Central memory CD8-positive, alpha-beta T cell (primary cell): ENCODE measurements around the gene TKT.
A peak's percentile ranks its signal among the peaks of the same experiment; 100 is the strongest.

Experiments
- ATAC-seq: fragments of 150-1000 bp; cut with Tn5 transposase; replicated peaks from 2 replicates; pipeline ENCODE4 v1.10.0; 2022; ENCODE audit warnings: mild to moderate bottlenecking, moderate FRiP score, moderate number of reproducible peaks; ENCODE audit not compliant: poor library complexity, severe bottlenecking; ENCODE audit errors: extremely low read depth
- DNase-seq, 2 donors: peaks; one replicate each; pipeline ENCODE4 v3.0.0; 2021; ENCODE audit warnings: low spot score in 2 of 2
- H3K27ac Mint-ChIP-seq: one replicate; pipeline ENCODE4 v1.8.0; 2022; ENCODE audit warnings: low read depth, mild to moderate bottlenecking, moderate library complexity, mixed read lengths
- H3K27me3 Mint-ChIP-seq: one replicate; pipeline ENCODE4 v1.8.0; 2022; ENCODE audit warnings: mixed read lengths
- H3K36me3 Mint-ChIP-seq: one replicate; pipeline ENCODE4 v1.8.0; 2022; ENCODE audit warnings: mild to moderate bottlenecking, moderate library complexity, mixed read lengths; ENCODE audit not compliant: insufficient read depth
- H3K4me1 Mint-ChIP-seq: one replicate; pipeline ENCODE4 v1.8.0; 2022; ENCODE audit warnings: mixed read lengths
- H3K4me3 Mint-ChIP-seq: one replicate; pipeline ENCODE4 v1.8.0; 2022; ENCODE audit warnings: mild to moderate bottlenecking, moderate library complexity, mixed read lengths
- H3K9me3 Mint-ChIP-seq: one replicate; pipeline ENCODE4 v1.8.0; 2022; ENCODE audit warnings: mixed read lengths

Gene TKT

GRCh38 chr3:53224536-53224935 lies 31.3 kb downstream of the TKT start:
- Mint-ChIP-seq H3K36me3 (peaks cover 27% of the 10 kb centered on the region), H3K9me3 (no peaks in the 10 kb centered on the region), H3K4me3 (no peak overlapping the region), H3K27me3 (no peaks in the 10 kb centered on the region), H3K27ac (no peak overlapping the region), H3K4me1 (peaks cover 5% of the 10 kb centered on the region)
- ATAC-seq = no peak
- no peak for DNase-seq

- Mint-ChIP-seq H3K4me3 (no peak overlapping the region), H3K36me3 (peaks cover 26% of the 10 kb centered on the region), H3K9me3 (no peaks in the 10 kb centered on the region), H3K27me3 (no peaks in the 10 kb centered on the region), H3K27ac (no peak overlapping the region), H3K4me1 (peaks cover 5% of the 10 kb centered on the region)
- no peak for DNase-seq
- ATAC-seq = no peak
Measured at GRCh38 chr3:53224026-53224425, 31.8 kb downstream of the TKT start.

- no peaks in the 10 kb centered on the region for H3K27me3 Mint-ChIP-seq
- peaks cover 5% of the 10 kb centered on the region for H3K4me1 Mint-ChIP-seq
- ATAC-seq = no peak
- no peak for DNase-seq
- H3K4me3 Mint-ChIP-seq = no peak overlapping the region
- no peaks in the 10 kb centered on the region for H3K9me3 Mint-ChIP-seq
- peaks cover 22% of the 10 kb centered on the region for H3K36me3 Mint-ChIP-seq
- no peak overlapping the region for H3K27ac Mint-ChIP-seq
Measured at GRCh38 chr3:53223541-53223966, 32.3 kb downstream of the TKT start.

GRCh38 chr3:53223025-53223424 lies 32.8 kb downstream of the TKT start:
- no peak overlapping the region for H3K27ac Mint-ChIP-seq

GRCh38 chr3:53222183-53222901 lies 33.5 kb downstream of the TKT start:
- Mint-ChIP-seq H3K36me3 (peaks cover 19% of the 10 kb centered on the region), H3K27ac (peak overlapping the region; percentile 75), H3K9me3 (no peaks in the 10 kb centered on the region), H3K4me1 (peaks cover 5% of the 10 kb centered on the region), H3K27me3 (no peaks in the 10 kb centered on the region), H3K4me3 (no peak overlapping the region)
- DNase-seq = no peak
- no peak for ATAC-seq

More at GRCh38 chr3:53223025-53223424, 32.8 kb downstream of the TKT start:
- Mint-ChIP-seq H3K4me1 (peaks cover 5% of the 10 kb centered on the region), H3K27me3 (no peaks in the 10 kb centered on the region), H3K36me3 (peaks cover 22% of the 10 kb centered on the region), H3K9me3 (no peaks in the 10 kb centered on the region), H3K4me3 (no peak overlapping the region)
- DNase-seq (no peak), ATAC-seq (no peak)

GRCh38 chr3:53221827-53222182 lies 34.0 kb downstream of the TKT start:
- H3K4me1 Mint-ChIP-seq = peaks cover 5% of the 10 kb centered on the region
- no peak for ATAC-seq

GRCh38 chr3:53221345-53221744 lies 34.5 kb downstream of the TKT start:
- H3K4me1 Mint-ChIP-seq = peaks cover 5% of the 10 kb centered on the region
- H3K27me3 Mint-ChIP-seq = no peaks in the 10 kb centered on the region
- H3K36me3 Mint-ChIP-seq = peaks cover 11% of the 10 kb centered on the region
- DNase-seq (no peak), ATAC-seq (no peak)
- H3K27ac Mint-ChIP-seq = no peak overlapping the region
- no peak overlapping the region for H3K4me3 Mint-ChIP-seq
- no peaks in the 10 kb centered on the region for H3K9me3 Mint-ChIP-seq

More at GRCh38 chr3:53221827-53222182, 34.0 kb downstream of the TKT start:
- Mint-ChIP-seq H3K27me3 (no peaks in the 10 kb centered on the region), H3K4me3 (no peak overlapping the region), H3K36me3 (peaks cover 14% of the 10 kb centered on the region), H3K27ac (peak overlapping the region; percentile 75), H3K9me3 (no peaks in the 10 kb centered on the region)
- DNase-seq = no peak

GRCh38 chr3:53219895-53220483 lies 35.8 kb downstream of the TKT start:
- Mint-ChIP-seq H3K4me3 (no peak overlapping the region), H3K27me3 (peaks cover 9% of the 10 kb centered on the region), H3K27ac (no peak overlapping the region), H3K9me3 (no peaks in the 10 kb centered on the region), H3K4me1 (peaks cover 5% of the 10 kb centered on the region), H3K36me3 (peaks cover 4% of the 10 kb centered on the region)
- peak; percentile 86 for ATAC-seq
- peak; percentile 64 to 71 for DNase-seq

- Mint-ChIP-seq H3K27me3 (peaks cover 17% of the 10 kb centered on the region), H3K9me3 (no peaks in the 10 kb centered on the region), H3K4me1 (peaks cover 5% of the 10 kb centered on the region), H3K27ac (no peak overlapping the region), H3K4me3 (no peak overlapping the region), H3K36me3 (no peaks in the 10 kb centered on the region)
- DNase-seq (no peak), ATAC-seq (no peak)
Measured at GRCh38 chr3:53218131-53218530, 37.7 kb downstream of the TKT start.

- DNase-seq (no peak), ATAC-seq (no peak)
- Mint-ChIP-seq H3K27me3 (peaks cover 18% of the 10 kb centered on the region), H3K4me3 (no peak overlapping the region), H3K9me3 (no peaks in the 10 kb centered on the region), H3K27ac (no peak overlapping the region), H3K36me3 (no peaks in the 10 kb centered on the region), H3K4me1 (peaks cover 5% of the 10 kb centered on the region)
Measured at GRCh38 chr3:53217175-53217574, 38.6 kb downstream of the TKT start.

- Mint-ChIP-seq H3K27ac (no peak overlapping the region), H3K9me3 (no peaks in the 10 kb centered on the region), H3K27me3 (peaks cover 18% of the 10 kb centered on the region), H3K36me3 (no peaks in the 10 kb centered on the region), H3K4me3 (no peak overlapping the region), H3K4me1 (peaks cover 5% of the 10 kb centered on the region)
- DNase-seq (no peak), ATAC-seq (no peak)
Measured at GRCh38 chr3:53216723-53217122, 39.1 kb downstream of the TKT start.

GRCh38 chr3:53215816-53216215 lies 40.0 kb downstream of the TKT start:
- no peak for DNase-seq
- H3K27me3 Mint-ChIP-seq = peaks cover 18% of the 10 kb centered on the region
- no peak for ATAC-seq
- no peak overlapping the region for H3K27ac Mint-ChIP-seq
- no peaks in the 10 kb centered on the region for H3K9me3 Mint-ChIP-seq
- no peaks in the 10 kb centered on the region for H3K36me3 Mint-ChIP-seq
- peaks cover 5% of the 10 kb centered on the region for H3K4me1 Mint-ChIP-seq
- no peak overlapping the region for H3K4me3 Mint-ChIP-seq

- Mint-ChIP-seq H3K4me3 (no peak overlapping the region), H3K27me3 (peaks cover 18% of the 10 kb centered on the region), H3K36me3 (peaks cover 2% of the 10 kb centered on the region), H3K4me1 (no peaks in the 10 kb centered on the region), H3K9me3 (peaks cover 4% of the 10 kb centered on the region), H3K27ac (no peak overlapping the region)
- DNase-seq = no peak
- ATAC-seq = no peak
Measured at GRCh38 chr3:53213276-53213675, 42.5 kb downstream of the TKT start.
